HG03095 (cell line): ENCODE data around the gene ARAP3.

Experiments used
- ATAC-seq: cut with Tn5 transposase; IDR thresholded peaks from one replicate; pipeline ENCODE4 v1.9.1; 2021; ENCODE audit warnings: moderate library complexity; ENCODE audit not compliant: unreplicated experiment

Gene ARAP3

GRCh38 chr5:141672071-141672840 lies 9.8 kb downstream of the ARAP3 start:
- ATAC-seq = no peak

- no peak for ATAC-seq
These were observed 12.5 kb downstream of the ARAP3 start for GRCh38 chr5:141669520-141669919.

- ATAC-seq = no peak
These were observed 13.3 kb downstream of the ARAP3 start for GRCh38 chr5:141668601-141669265.

GRCh38 chr5:141665995-141666940 lies 15.8 kb downstream of the ARAP3 start:
- ATAC-seq = no peak

GRCh38 chr5:141664733-141665461 lies 17.1 kb downstream of the ARAP3 start:
- ATAC-seq = peak; percentile 98

GRCh38 chr5:141663506-141663905 lies 18.5 kb downstream of the ARAP3 start:
- no peak for ATAC-seq

- no peak for ATAC-seq
These were observed 20.0 kb downstream of the ARAP3 start for GRCh38 chr5:141662028-141662427.

- ATAC-seq = peak; percentile 59
These were observed 24.0 kb downstream of the ARAP3 start for GRCh38 chr5:141657937-141658545.

- no peak for ATAC-seq
These were observed 24.6 kb downstream of the ARAP3 start for GRCh38 chr5:141657404-141657803.

GRCh38 chr5:141656396-141656795 lies 25.6 kb downstream of the ARAP3 start:
- no peak for ATAC-seq

- ATAC-seq = no peak
These were observed 27.0 kb downstream of the ARAP3 start for GRCh38 chr5:141655020-141655419.

GRCh38 chr5:141654298-141654697 lies 27.7 kb downstream of the ARAP3 start:
- ATAC-seq = no peak

GRCh38 chr5:141651728-141652105 lies 30.3 kb downstream of the ARAP3 start:
- ATAC-seq = no peak

- peak; percentile 97 for ATAC-seq
These were observed 30.9 kb downstream of the ARAP3 start, which contains the start of gene FCHSD1 for GRCh38 chr5:141650851-141651727. Gene FCHSD1, minus strand, starts transcription at chr5:141651418. Its CDS starts 50 bp downstream, at chr5:141651368.

- ATAC-seq = no peak
These were observed 32.1 kb downstream of the ARAP3 start for GRCh38 chr5:141649972-141650371.

- no peak for ATAC-seq
These were observed 32.9 kb downstream of the ARAP3 start for GRCh38 chr5:141649056-141649688.

- no peak for ATAC-seq
These were observed 34.2 kb downstream of the ARAP3 start for GRCh38 chr5:141647851-141648250.

- no peak for ATAC-seq
These were observed 34.8 kb downstream of the ARAP3 start for GRCh38 chr5:141647242-141647641.

GRCh38 chr5:141646026-141646425 lies 36.0 kb downstream of the ARAP3 start:
- ATAC-seq = no peak
